H1 (cell line): ENCODE results near the gene BCAR3. TPM values are rescaled to one million over a fixed set of nuclear protein-coding genes. Genes with fewer than 3 reads are reported as not detected.
"Not testable (repeated sequence)": the region's sequence is repeated elsewhere in the genome, so short reads cannot be mapped to it uniquely, and the experiment has no call there.

Source experiments
- CTCF ChIA-PET: fragments of 300-600 bp; sonication (Branson Sonifier 250); formaldehyde crosslinking; loops from one replicate; lab custom pipeline; 2021; ENCODE audit not compliant: partially characterized antibody; lab: Charles Lee
- POLR2A ChIA-PET: fragments of 300-600 bp; sonication (Branson Sonifier 250); formaldehyde crosslinking; loops from one replicate; lab custom pipeline; 2021; ENCODE audit warnings: inconsistent platforms; ENCODE audit not compliant: partially characterized antibody; lab: Charles Lee
- DNase-seq, 2 experiments: peaks; one replicate each; pipeline versions ENCODE4 v3.0.0 to v3.0.0-alpha.2; 2010 to 2022; ENCODE audit warnings: low spot score in 2 of 2, low read depth in 1 of 2, mixed read lengths in 1 of 2
- FAIRE-seq: peaks from 2 replicates; lab custom pipeline; 2011; peaks lifted over from hg19 to GRCh38; lab: Jason Lieb, UNC
- H2AFZ ChIP-seq: 2 replicates; pipeline ENCODE4 v1.8.1; 2012; ENCODE audit warnings: low read length, inconsistent platforms
- H2AK5ac ChIP-seq: 2 replicates; pipeline ENCODE4 v1.6.1; 2013; ENCODE audit warnings: low read depth, low read length
- H2BK120ac ChIP-seq: replicated peaks from 2 replicates; pipeline ENCODE3; 2013; ENCODE audit warnings: low read depth, low read length, inconsistent platforms
- H2BK12ac ChIP-seq: 2 replicates; pipeline ENCODE4 v1.6.1; 2013; ENCODE audit warnings: low read depth, low read length
- H2BK15ac ChIP-seq: 2 replicates; pipeline ENCODE4 v1.6.1; 2013; ENCODE audit warnings: low read length
- H2BK20ac ChIP-seq: 2 replicates; pipeline ENCODE4 v1.6.1; 2013; ENCODE audit warnings: low read length
- H2BK5ac ChIP-seq: 2 replicates; pipeline ENCODE4 v1.6.1; 2013; ENCODE audit warnings: low read depth, low read length
- H3K14ac ChIP-seq: 2 replicates; pipeline ENCODE4 v1.6.1; 2013; ENCODE audit warnings: inconsistent platforms; ENCODE audit not compliant: insufficient read length
- H3K18ac ChIP-seq: 2 replicates; pipeline ENCODE4 v1.6.1; 2013; ENCODE audit warnings: low read length; ENCODE audit errors: extremely low read depth
- H3K23ac ChIP-seq: 2 replicates; pipeline ENCODE4 v1.6.1; 2013; ENCODE audit warnings: inconsistent platforms; ENCODE audit not compliant: insufficient read length
- H3K23me2 ChIP-seq: 2 replicates; pipeline ENCODE4 v1.6.1; 2013; ENCODE audit warnings: low read depth, low read length
- H3K27ac ChIP-seq: 2 replicates; pipeline ENCODE4 v1.6.1; 2011; ENCODE audit warnings: low read depth, low read length, inconsistent platforms
- H3K27me3 ChIP-seq, 4 experiments: replicated peaks in 1 of 4; 1 replicate in 1 of 4; 2 replicates in 3 of 4; pipeline versions ENCODE4 v1.6.1 to v1.8.1; 2011 to 2013; ENCODE audit warnings: low read length in 3 of 4, mild to moderate bottlenecking in 3 of 4, inconsistent platforms in 2 of 4, mixed read lengths in 2 of 4, moderate library complexity in 1 of 4; ENCODE audit not compliant: control insufficient read depth in 3 of 4, insufficient read depth in 3 of 4; ENCODE audit errors: extremely low read depth in 1 of 4
- H3K36me3 ChIP-seq, 4 experiments: 2 replicates each; pipeline versions ENCODE4 v1.6.1 to v1.8.1; 2011 to 2013; ENCODE audit warnings: mild to moderate bottlenecking in 4 of 4, low read length in 3 of 4, moderate library complexity in 2 of 4, control low read depth in 1 of 4, inconsistent platforms in 1 of 4; ENCODE audit not compliant: insufficient read depth in 4 of 4, control insufficient read depth in 2 of 4
- H3K4ac ChIP-seq: replicated peaks from 2 replicates; pipeline ENCODE3; 2013; ENCODE audit warnings: low read length, low read depth, mixed read lengths, inconsistent platforms; ENCODE audit not compliant: insufficient read length
- H3K4me1 ChIP-seq, 4 experiments: replicated peaks in 1 of 4; 1 replicate in 1 of 4; 2 replicates in 3 of 4; pipeline versions ENCODE4 v1.6.1 to v1.8.1; 2011 to 2013; ENCODE audit warnings: low read length in 3 of 4, inconsistent platforms in 2 of 4, mixed read lengths in 1 of 4; ENCODE audit not compliant: insufficient read depth in 4 of 4, control insufficient read depth in 3 of 4
- H3K4me2 ChIP-seq, 2 experiments: 2 replicates each; pipeline versions ENCODE4 v1.6.1 to v1.8.1; 2011 to 2013; ENCODE audit warnings: low read depth in 2 of 2, low read length in 2 of 2, control low read depth in 1 of 2, inconsistent platforms in 1 of 2, mild to moderate bottlenecking in 1 of 2; ENCODE audit not compliant: insufficient read depth in 1 of 2
- H3K4me3 ChIP-seq, 4 experiments: fragments of 200-600, 300-600 bp in 1 of 4; sonication (generic), shearing (Covaris generic), sonication (Bioruptor Twin) in 1 of 4; 2 replicates each; pipeline versions ENCODE4 v1.5.1 to v1.8.1; 2011 to 2016; ENCODE audit warnings: low read length in 4 of 4, low read depth in 3 of 4, control low read depth in 2 of 4, inconsistent platforms in 2 of 4, mild to moderate bottlenecking in 2 of 4, mixed read lengths in 1 of 4, moderate library complexity in 1 of 4; ENCODE audit not compliant: insufficient read depth in 2 of 4; ENCODE audit errors: extremely low read depth in 1 of 4
- H3K56ac ChIP-seq: replicated peaks from 2 replicates; pipeline ENCODE3; 2013; ENCODE audit warnings: low read depth, mild to moderate bottlenecking, mixed read lengths, low read length, inconsistent platforms; ENCODE audit not compliant: insufficient read length
- H3K79me1 ChIP-seq: 2 replicates; pipeline ENCODE4 v1.6.1; 2013; ENCODE audit warnings: low read depth, low read length, control low read depth
- H3K79me2 ChIP-seq, 2 experiments: 2 replicates each; pipeline versions ENCODE4 v1.6.1 to v1.8.1; 2012 to 2013; ENCODE audit warnings: low read length in 2 of 2, mild to moderate bottlenecking in 2 of 2, inconsistent platforms in 1 of 2; ENCODE audit not compliant: insufficient read depth in 2 of 2, control insufficient read depth in 1 of 2
- H3K9ac ChIP-seq, 4 experiments: replicated peaks in 1 of 4; 1 replicate in 1 of 4; 2 replicates in 3 of 4; pipeline versions ENCODE4 v1.6.1 to v1.8.1; 2011 to 2013; ENCODE audit warnings: low read depth in 3 of 4, low read length in 3 of 4, control low read depth in 2 of 4, mild to moderate bottlenecking in 2 of 4, moderate library complexity in 2 of 4, inconsistent platforms in 1 of 4; ENCODE audit errors: extremely low read depth in 1 of 4
- H3K9me3 ChIP-seq, 2 experiments: 2 replicates each; pipeline versions ENCODE4 v1.6.1 to v1.8.1; 2012 to 2013; ENCODE audit warnings: mild to moderate bottlenecking in 2 of 2, moderate library complexity in 2 of 2, control low read depth in 1 of 2, inconsistent platforms in 1 of 2, low read depth in 1 of 2, low read length in 1 of 2, mixed read lengths in 1 of 2; ENCODE audit not compliant: insufficient read depth in 2 of 2
- H4K20me1 ChIP-seq, 2 experiments: replicated peaks in 1 of 2; 2 replicates each; pipeline versions ENCODE3 to v1.8.1; 2011 to 2013; ENCODE audit warnings: inconsistent platforms in 2 of 2, low read length in 2 of 2, mild to moderate bottlenecking in 1 of 2; ENCODE audit not compliant: insufficient read depth in 2 of 2, control insufficient read depth in 1 of 2
- H4K5ac ChIP-seq: 2 replicates; pipeline ENCODE4 v1.6.1; 2013; ENCODE audit warnings: low read length, low read depth, mixed read lengths, inconsistent platforms; ENCODE audit not compliant: insufficient read length
- H4K8ac ChIP-seq: 2 replicates; pipeline ENCODE4 v1.8.0; 2013; ENCODE audit warnings: mild to moderate bottlenecking, moderate library complexity, low read length, inconsistent platforms; ENCODE audit not compliant: insufficient read depth; ENCODE audit errors: extremely low read depth
- H4K91ac ChIP-seq: replicated peaks from 2 replicates; pipeline ENCODE3; 2013; ENCODE audit warnings: low read length, mixed read lengths, inconsistent platforms; ENCODE audit not compliant: insufficient read length
- WGBS, 2 experiments: shearing (Covaris generic) in 1 of 2; methylation state at CpG; one replicate each; pipeline versions ENCODE4 v1.1.6 to v1.1.7; 2013 to 2015; ENCODE audit warnings: low lambda C conversion rate in 2 of 2, mixed read lengths in 2 of 2, inconsistent platforms in 1 of 2, low coverage in 1 of 2, missing lambda C conversion rate in 1 of 2; ENCODE audit not compliant: insufficient replicate concordance in 2 of 2, insufficient coverage in 1 of 2, insufficient read length in 1 of 2; ENCODE audit errors: extremely low coverage in 1 of 2, missing lambda C conversion rate in 1 of 2; 5-methylcytosine and 5-hydroxymethylcytosine counted together
- polyA plus RNA-seq, 7 experiments: library from polyadenylated mRNA; depleted of rRNA in 3 of 7; stranded (reverse) in 5 of 7; unstranded in 2 of 7; fragments of >200 nt in 5 of 7; fragments of 200-250 nt in 2 of 7; gene quantifications; 1 replicate in 5 of 7; 2 replicates in 1 of 7; 4 replicates in 1 of 7; pipeline versions ENCODE4 v1.2.1 to v1.2.3, GENCODE V29; 2011 to 2013; ENCODE audit warnings: missing spikeins in 2 of 7, mixed read lengths in 2 of 7
- total RNA-seq: library from RNA; stranded (reverse); fragmentation: NEBNext Ultra II Directional; extraction: Animal tissue kit (Norgen Biotek cat#: 25700); gene quantifications from 2 replicates; pipeline ENCODE4 v1.2.1, GENCODE V29; 2021

The BCAR3 gene
- total and polyA plus RNA-seq, 2 of the 8 experiments (the other 6 are each of a cell fraction or from before 2014, with no cell fraction given), result 5.6 to 9.2 TPM

GRCh38 chr1:93553886-93554490 is 127.6 kb downstream of the BCAR3 start:
- H3K23me2 ChIP-seq, H3K79me1 ChIP-seq, H3K4ac ChIP-seq, H3K4me2 ChIP-seq, DNase-seq, H2BK20ac ChIP-seq, H3K4me1 ChIP-seq, H3K27ac ChIP-seq, H3K23ac ChIP-seq, H4K20me1 ChIP-seq, H2BK15ac ChIP-seq, H3K4me3 ChIP-seq, H3K56ac ChIP-seq, H3K9ac ChIP-seq, FAIRE-seq, H3K79me2 ChIP-seq, H2BK5ac ChIP-seq, H4K91ac ChIP-seq, H2AFZ ChIP-seq, H3K27me3 ChIP-seq, H3K18ac ChIP-seq, H2BK120ac ChIP-seq, H2AK5ac ChIP-seq, H3K14ac ChIP-seq, H2BK12ac ChIP-seq, H4K5ac ChIP-seq, H3K9me3 ChIP-seq, H4K8ac ChIP-seq: not testable (repeated sequence)
- POLR2A ChIA-PET, result interaction anchor here (1.0 to 1.7 kb wide), 2 partner anchors 8 to 15 kb away, joined by 3 read pairs; no protein-coding TSS in a partner anchor
- CTCF ChIA-PET, result interaction anchor here (1.3 kb wide), 1 partner anchor 250 kb away, joined by 6 read pairs; no protein-coding TSS in a partner anchor
- 91 to 100% methylated on average over 1 to 4 of the region's 4 CpGs for WGBS, 2 experiments
- H3K36me3 ChIP-seq, result peaks cover 0 to 54% (median 17%) of the 10 kb centered on the region in 4 experiments; a peak in 7 of 8 replicates
